ENCODE measurements around the gene MAML1.

DNA sequence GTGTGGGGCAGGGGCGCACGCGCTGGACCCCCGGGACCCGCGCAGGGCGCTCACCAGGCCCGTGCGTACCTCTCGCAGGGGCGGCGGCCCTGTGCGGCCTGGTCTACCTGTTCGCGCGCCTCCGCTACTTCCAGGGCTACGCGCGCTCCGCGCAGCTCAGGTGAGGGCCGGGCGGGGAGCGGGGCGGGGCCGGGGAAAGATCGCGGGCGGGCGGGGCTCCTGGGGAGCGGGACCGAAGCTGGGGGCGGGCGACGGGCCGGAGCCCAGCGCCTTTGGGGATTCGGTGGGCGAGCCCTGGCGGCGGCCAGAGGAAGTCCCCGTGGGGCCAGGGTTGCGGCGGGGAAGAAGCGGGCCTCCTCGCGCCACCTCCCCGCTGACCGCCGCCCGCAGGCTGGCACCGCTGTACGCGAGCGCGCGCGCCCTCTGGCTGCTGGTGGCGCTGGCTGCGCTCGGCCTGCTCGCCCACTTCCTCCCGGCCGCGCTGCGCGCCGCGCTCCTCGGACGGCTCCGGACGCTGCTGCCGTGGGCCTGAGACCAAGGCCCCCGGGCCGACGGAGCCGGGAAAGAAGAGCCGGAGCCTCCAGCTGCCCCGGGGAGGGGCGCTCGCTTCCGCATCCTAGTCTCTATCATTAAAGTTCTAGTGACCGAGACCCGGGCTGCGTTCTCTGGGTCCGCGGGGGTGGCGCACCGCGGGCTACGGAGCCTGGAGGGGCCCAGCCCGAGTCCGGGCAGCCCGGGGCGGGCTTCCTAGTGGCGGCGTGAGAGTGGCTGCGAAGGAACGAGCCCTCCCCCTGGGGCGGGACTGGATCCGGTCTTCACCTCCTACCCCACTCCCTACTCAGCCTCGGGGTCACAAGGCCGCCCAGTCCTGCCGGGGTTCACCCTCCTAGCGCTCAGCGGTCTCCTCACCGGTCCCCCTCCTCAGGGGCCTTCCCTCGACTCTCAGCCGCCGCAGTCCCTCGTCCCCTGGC is 63.5 kb downstream of the MAML1 start:
- TF ChIP-seq RAD21 (IDR thresholded peaks at IDR 0.05) = peak; percentile 3 to 45
- peak; percentile 33 for TF ChIP-seq SP1 (IDR thresholded peaks at IDR 0.05)
- TF ChIP-seq, protein P1, sequence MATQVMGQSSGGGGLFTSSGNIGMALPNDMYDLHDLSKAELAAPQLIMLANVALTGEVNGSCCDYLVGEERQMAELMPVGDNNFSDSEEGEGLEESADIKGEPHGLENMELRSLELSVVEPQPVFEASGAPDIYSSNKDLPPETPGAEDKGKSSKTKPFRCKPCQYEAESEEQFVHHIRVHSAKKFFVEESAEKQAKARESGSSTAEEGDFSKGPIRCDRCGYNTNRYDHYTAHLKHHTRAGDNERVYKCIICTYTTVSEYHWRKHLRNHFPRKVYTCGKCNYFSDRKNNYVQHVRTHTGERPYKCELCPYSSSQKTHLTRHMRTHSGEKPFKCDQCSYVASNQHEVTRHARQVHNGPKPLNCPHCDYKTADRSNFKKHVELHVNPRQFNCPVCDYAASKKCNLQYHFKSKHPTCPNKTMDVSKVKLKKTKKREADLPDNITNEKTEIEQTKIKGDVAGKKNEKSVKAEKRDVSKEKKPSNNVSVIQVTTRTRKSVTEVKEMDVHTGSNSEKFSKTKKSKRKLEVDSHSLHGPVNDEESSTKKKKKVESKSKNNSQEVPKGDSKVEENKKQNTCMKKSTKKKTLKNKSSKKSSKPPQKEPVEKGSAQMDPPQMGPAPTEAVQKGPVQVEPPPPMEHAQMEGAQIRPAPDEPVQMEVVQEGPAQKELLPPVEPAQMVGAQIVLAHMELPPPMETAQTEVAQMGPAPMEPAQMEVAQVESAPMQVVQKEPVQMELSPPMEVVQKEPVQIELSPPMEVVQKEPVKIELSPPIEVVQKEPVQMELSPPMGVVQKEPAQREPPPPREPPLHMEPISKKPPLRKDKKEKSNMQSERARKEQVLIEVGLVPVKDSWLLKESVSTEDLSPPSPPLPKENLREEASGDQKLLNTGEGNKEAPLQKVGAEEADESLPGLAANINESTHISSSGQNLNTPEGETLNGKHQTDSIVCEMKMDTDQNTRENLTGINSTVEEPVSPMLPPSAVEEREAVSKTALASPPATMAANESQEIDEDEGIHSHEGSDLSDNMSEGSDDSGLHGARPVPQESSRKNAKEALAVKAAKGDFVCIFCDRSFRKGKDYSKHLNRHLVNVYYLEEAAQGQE (IDR thresholded peaks at IDR 0.05) = no peak
- TF ChIP-seq EGR1 (IDR thresholded peaks at IDR 0.05; ENCODE audit: low read depth in 2 of 2) = no peak
- TF ChIP-seq, protein P2, sequence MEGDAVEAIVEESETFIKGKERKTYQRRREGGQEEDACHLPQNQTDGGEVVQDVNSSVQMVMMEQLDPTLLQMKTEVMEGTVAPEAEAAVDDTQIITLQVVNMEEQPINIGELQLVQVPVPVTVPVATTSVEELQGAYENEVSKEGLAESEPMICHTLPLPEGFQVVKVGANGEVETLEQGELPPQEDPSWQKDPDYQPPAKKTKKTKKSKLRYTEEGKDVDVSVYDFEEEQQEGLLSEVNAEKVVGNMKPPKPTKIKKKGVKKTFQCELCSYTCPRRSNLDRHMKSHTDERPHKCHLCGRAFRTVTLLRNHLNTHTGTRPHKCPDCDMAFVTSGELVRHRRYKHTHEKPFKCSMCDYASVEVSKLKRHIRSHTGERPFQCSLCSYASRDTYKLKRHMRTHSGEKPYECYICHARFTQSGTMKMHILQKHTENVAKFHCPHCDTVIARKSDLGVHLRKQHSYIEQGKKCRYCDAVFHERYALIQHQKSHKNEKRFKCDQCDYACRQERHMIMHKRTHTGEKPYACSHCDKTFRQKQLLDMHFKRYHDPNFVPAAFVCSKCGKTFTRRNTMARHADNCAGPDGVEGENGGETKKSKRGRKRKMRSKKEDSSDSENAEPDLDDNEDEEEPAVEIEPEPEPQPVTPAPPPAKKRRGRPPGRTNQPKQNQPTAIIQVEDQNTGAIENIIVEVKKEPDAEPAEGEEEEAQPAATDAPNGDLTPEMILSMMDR (IDR thresholded peaks at IDR 0.05; ENCODE audit: low read depth, low read length, missing input control) = peak; percentile 76
- TF ChIP-seq JUND (IDR thresholded peaks at IDR 0.05) = no peak
- no peak for TF ChIP-seq TAF1 (conservative IDR thresholded peaks at IDR 0.05)
- TF ChIP-seq YY1 (IDR thresholded peaks at IDR 0.05) = no peak
- TF ChIP-seq MAX (IDR thresholded peaks at IDR 0.05) = no peak
- TF ChIP-seq, protein P3, sequence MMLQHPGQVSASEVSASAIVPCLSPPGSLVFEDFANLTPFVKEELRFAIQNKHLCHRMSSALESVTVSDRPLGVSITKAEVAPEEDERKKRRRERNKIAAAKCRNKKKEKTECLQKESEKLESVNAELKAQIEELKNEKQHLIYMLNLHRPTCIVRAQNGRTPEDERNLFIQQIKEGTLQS (IDR thresholded peaks at IDR 0.05) = no peak
- peak; percentile 6 for TF ChIP-seq FOXA1 (IDR thresholded peaks at IDR 0.05)
